SK-N-MC (cell line): ENCODE results near the gene MRPL2.

Source experiments
- DNase-seq: peaks from one replicate; pipeline ENCODE4 v3.0.0-alpha.2; 2011; ENCODE audit warnings: low read depth, low spot score
- H3K27ac ChIP-seq: fragments of 200-600 bp; sonication (generic); 2 replicates; pipeline ENCODE4 v1.5.1; 2016; ENCODE audit warnings: mixed run types
- H3K36me3 ChIP-seq: fragments of 200-600 bp; sonication (generic); 2 replicates; pipeline ENCODE4 v1.6.1; 2017; ENCODE audit warnings: antibody characterized with exemption, low read length, mixed read lengths; ENCODE audit not compliant: insufficient read depth
- H3K4me3 ChIP-seq: fragments of 200-600 bp; sonication (generic); 2 replicates; pipeline ENCODE4 v1.5.1; 2016
- H3K9ac ChIP-seq: fragments of 200-600 bp; sonication (generic); 2 replicates; pipeline ENCODE4 v1.8.0; 2017; ENCODE audit warnings: mixed run types, mixed read lengths; ENCODE audit not compliant: insufficient read length
- H3K9me3 ChIP-seq: fragments of 200-600 bp; sonication (generic); 2 replicates; pipeline ENCODE4 v1.6.1; 2017; ENCODE audit warnings: low read depth, mild to moderate bottlenecking, antibody characterized with exemption, low read length, moderate library complexity, mixed read lengths
- EZH2 ChIP-seq: fragments of 200-600 bp; sonication (generic); IDR thresholded peaks from one replicate; pipeline ENCODE4 v1.6.1; 2017; ENCODE audit warnings: antibody characterized with exemption
- FOXP2 ChIP-seq: optimal IDR thresholded peaks from 2 replicates; pipeline ENCODE3; 2011; ENCODE audit warnings: mild to moderate bottlenecking, moderate library complexity; ENCODE audit not compliant: insufficient read depth; ENCODE audit errors: extremely low read length, control extremely low read depth
- POLR2AphosphoS5 ChIP-seq: IDR thresholded peaks from 2 replicates; pipeline ENCODE4 v1.6.1; 2012; ENCODE audit warnings: mild to moderate bottlenecking, low read depth, low read length, borderline replicate concordance

Gene MRPL2

DNA sequence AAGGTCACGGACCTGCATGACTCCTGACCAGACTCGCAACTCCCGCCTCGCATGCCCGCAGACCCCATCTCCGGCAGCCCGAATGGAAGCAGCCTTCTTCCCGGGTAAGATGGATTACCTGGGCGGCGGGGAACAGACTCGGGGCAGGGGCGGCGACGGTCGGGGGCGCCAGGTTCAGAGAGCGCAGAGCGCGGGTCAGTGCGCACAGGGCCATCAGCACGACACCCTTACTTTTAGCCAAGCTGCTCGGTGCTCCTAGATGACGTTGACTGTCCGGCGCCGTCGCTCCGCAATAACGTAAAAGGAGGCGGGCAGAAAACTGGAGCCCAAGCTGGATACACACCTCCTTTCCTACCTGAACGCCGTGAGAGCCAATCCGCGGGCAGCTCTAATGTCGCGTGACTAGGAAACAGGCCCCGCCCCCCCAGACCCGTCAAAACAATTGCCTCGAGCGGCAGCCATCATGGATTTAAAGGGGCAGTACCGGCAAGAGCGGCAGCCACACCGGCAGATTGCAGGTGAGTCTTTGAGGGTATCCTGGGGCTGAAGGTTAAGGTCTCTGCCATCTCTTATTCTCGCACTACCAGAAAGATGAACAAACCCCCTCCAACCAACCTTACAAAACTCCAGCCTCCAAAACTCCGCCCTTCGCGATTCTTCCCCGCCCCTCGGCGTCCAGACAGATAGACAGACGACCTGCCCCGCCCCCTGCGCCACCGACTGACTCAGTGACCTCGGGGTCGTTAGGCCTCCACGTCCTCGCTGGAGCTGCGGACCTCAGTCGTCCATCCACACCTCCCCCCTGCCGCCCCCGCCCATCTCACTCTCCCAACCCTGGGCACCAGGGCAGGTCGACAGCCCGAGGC, at the start of gene MRPL2, which contains the start of gene KLC4:
Gene MRPL2, minus strand, starts transcription at position 267 of the 866 bp plus-strand sequence. Its CDS starts 53 bp downstream, at position 214.
Gene KLC4, plus strand, starts transcription at position 464 of the 866 bp plus-strand sequence. CDS start 1,705 bp downstream, outside the sequence.
- peak within 1 kb of the TSS; percentile 98 for H3K9ac ChIP-seq
- peak within 1 kb of the TSS; percentile 90 for H3K27ac ChIP-seq
- peak; percentile 95 for TF ChIP-seq POLR2AphosphoS5
- no peak for TF ChIP-seq EZH2
- TF ChIP-seq FOXP2 = peak; percentile 95
- DNase-seq = peak; percentile 96
- no peaks in the 10 kb centered on the region for H3K9me3 ChIP-seq
- peaks cover 19% of the 10 kb centered on the region; the same call in 1 of the 2 replicates for H3K36me3 ChIP-seq
- H3K4me3 ChIP-seq = peak within 1 kb of the TSS; percentile 100

DNA sequence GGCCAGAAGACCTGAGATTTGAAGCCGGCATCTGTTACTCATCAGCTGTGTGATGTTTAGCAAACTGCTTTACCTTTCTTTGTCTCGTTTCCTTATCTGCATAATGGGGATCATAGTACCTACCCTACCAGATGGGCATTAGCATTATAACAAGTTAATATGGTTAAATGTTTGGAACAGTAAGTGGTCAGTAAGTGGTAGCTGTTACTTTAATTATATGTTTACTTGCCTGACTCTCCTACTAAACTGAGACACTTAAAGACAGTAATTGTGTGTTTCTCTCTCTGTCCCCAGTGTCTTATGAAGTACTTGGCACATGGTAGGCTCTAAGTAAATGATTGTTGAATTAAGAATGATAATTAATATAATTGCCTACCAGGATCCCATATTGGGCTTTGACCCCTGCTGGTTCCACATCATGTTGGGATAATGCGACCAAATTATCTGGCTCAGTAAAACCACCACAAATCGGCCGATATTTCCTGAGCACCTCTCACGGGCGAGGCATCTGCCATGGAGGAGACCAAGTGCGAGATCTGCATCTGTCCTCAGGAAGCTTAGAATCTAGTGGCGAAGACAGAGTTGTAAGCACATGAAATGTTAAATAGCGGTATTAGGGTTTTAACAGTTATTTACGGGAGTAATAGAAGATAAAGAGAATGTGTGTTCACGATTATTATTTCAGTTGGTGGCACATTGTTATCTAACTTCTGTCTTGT, 48.3 kb upstream of the MRPL2 start:
- no peaks in the 10 kb centered on the region for H3K36me3 ChIP-seq
- no peak overlapping the region for H3K9ac ChIP-seq
- H3K4me3 ChIP-seq = no peak overlapping the region
- no peak overlapping the region for H3K27ac ChIP-seq
- H3K9me3 ChIP-seq = no peaks in the 10 kb centered on the region
- TF ChIP-seq EZH2 = no peak
- TF ChIP-seq FOXP2 = no peak
- TF ChIP-seq POLR2AphosphoS5 = no peak
- no peak for DNase-seq

DNA sequence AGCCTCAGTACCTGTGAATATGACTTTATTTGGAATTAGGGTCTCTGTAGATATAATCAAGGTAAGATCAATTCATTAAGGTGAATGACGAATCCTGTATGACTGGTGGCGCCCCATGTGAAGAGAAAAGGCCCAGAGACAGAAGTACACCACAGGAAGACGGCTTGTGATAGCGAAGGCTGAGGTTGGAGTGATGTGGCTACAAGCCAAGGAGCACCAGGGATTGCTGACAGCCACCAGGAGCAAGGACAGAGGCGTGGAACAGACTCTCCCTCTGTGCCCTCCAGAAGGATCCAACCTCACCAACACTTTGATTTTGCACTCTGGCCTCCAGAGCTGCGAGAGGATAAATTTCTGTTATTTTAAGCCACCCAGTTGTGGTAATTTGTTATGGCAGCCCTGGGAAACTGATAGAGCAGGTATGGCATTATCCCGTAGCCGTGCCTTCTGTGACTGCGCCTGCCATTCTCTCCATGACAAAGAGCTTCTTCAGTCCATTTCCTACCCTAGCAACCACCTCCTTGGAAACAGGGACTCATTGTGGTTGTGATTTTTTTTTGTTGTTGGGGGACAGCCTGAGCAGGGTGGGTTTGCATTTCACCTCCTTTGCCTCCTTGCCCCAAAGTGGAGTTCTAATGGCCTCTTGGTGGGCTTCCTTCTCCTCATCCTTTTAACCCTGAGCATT, 46.4 kb upstream of the MRPL2 start:
- no peak for DNase-seq
- no peak overlapping the region for H3K27ac ChIP-seq
- no peaks in the 10 kb centered on the region for H3K9me3 ChIP-seq
- no peak overlapping the region for H3K4me3 ChIP-seq
- no peaks in the 10 kb centered on the region for H3K36me3 ChIP-seq
- TF ChIP-seq EZH2 (no peak), POLR2AphosphoS5 (no peak), FOXP2 (no peak)
- no peak overlapping the region for H3K9ac ChIP-seq

DNA sequence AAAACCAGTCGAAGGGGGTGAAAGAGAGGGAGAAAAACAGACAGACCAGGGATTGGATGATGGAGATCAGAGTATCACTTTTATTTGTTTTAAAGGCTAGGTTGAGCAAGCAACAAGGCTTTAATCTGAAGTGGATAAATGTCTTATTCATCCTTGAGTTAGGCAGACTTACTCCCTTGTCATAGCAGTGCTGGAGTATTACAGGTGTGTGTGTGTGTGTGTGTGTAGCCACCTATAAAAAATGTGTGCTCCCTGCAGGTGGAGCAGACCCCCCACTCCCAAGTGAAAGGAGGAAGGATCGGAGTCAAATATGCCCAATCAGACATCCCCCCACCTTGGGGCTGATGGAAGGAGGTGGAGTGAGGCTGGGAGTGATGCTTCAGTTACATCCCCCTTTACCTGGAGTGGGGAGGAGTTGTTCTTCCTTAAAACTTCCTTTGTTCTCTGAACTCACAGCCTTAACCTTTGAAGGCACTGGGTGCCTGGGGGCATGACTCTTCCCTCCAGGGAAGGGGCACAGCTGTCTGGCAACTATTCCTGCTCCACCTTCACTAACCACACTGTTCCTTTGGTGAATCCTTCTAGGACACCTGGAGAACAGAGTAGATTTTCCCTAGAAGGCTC, 44.1 kb upstream of the MRPL2 start:
- H3K27ac ChIP-seq = no peak overlapping the region
- TF ChIP-seq EZH2 (no peak), POLR2AphosphoS5 (no peak), FOXP2 (no peak)

DNA sequence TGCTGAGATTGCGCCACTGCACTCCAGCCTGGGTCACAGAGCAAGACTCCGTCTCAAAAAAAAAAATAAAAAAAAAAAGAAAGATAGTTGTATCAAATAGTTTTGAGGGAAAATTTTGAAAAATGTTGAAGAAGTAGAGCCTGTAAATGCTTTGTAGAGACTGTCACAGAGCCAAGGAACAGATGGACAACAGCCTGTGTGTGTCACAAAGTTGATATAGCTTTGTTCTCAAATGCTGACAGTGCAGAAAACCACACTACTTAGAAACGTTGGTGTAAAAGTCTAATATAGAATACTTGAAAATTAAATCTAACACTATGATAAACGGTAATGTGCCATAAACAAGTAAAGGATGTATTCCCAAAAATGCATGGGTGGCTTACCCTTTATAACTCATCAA, 42.3 kb upstream of the MRPL2 start:
- TF ChIP-seq EZH2 (no peak), FOXP2 (no peak), POLR2AphosphoS5 (no peak)
- Histone ChIP-seq H3K9me3 (no peaks in the 10 kb centered on the region), H3K9ac (no peak overlapping the region), H3K36me3 (no peaks in the 10 kb centered on the region), H3K27ac (no peak overlapping the region), H3K4me3 (no peak overlapping the region)
- no peak for DNase-seq

More for the DNA sequence above, 44.1 kb upstream of the MRPL2 start:
- no peaks in the 10 kb centered on the region for H3K9me3 ChIP-seq
- no peak overlapping the region for H3K4me3 ChIP-seq
- no peak for DNase-seq
- no peak overlapping the region for H3K9ac ChIP-seq
- H3K36me3 ChIP-seq = no peaks in the 10 kb centered on the region

DNA sequence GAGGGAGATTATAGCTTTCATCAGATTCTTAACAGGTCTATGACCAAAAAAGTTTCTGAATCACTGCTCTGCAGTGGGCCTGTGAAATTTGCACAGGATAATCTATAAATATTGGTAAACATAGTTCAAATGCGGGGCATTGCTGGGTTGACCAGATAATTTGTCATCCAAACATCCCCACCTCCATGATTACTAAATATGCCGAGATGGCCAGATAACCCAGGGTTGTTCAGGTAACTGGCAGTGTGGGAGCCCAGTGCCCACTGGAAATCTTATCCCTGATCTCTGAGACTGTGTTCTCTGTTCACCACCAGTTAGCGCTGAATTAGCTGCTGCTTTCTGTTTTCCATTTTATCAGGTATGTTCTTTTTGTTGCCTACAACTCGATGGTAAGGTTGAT, 38.3 kb upstream of the MRPL2 start:
- Histone ChIP-seq H3K27ac (peak overlapping the region; percentile 1; the same call in 1 of the 2 replicates), H3K4me3 (no peak overlapping the region)
- no peak for TF ChIP-seq FOXP2
- no peak for TF ChIP-seq EZH2
- no peak for TF ChIP-seq POLR2AphosphoS5

DNA sequence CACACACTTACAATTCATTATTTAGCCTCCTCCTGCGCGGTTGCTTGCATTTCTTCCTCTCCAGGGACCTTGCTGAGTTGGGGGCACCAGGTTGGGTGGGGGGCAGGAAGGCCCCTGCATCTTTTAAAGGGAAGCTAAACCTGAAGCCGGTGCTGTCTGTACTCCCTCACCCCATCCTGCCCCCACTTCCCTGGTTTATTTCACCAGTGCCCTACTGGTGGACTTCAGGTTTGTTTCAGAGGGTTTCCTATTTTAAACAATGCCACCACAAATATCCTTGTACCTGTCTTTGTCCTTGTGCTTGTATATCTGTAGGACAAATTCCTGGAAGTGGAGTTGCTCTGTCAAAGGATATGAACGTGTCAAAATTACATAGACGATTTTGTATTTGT, 37.9 kb upstream of the MRPL2 start:
- Histone ChIP-seq H3K27ac (peak overlapping the region; percentile 1; the same call in 1 of the 2 replicates), H3K9ac (no peak overlapping the region), H3K4me3 (no peak overlapping the region)

More for the DNA sequence above, 38.3 kb upstream of the MRPL2 start:
- Histone ChIP-seq H3K9ac (no peak overlapping the region), H3K36me3 (no peaks in the 10 kb centered on the region), H3K9me3 (no peaks in the 10 kb centered on the region)
- no peak for DNase-seq

More for the DNA sequence above, 37.9 kb upstream of the MRPL2 start:
- DNase-seq = no peak
- TF ChIP-seq POLR2AphosphoS5 (no peak), EZH2 (no peak), FOXP2 (no peak)
- Histone ChIP-seq H3K9me3 (no peaks in the 10 kb centered on the region), H3K36me3 (no peaks in the 10 kb centered on the region)
